ENCODE data around the gene RSAD2. TPM values are rescaled to one million over a fixed set of nuclear protein-coding genes. Genes with fewer than 3 reads are reported as not detected.

The RSAD2 gene
- polyA plus RNA-seq, 4 donors, result 0.81 to 3.7 (median 1.8) TPM

DNA sequence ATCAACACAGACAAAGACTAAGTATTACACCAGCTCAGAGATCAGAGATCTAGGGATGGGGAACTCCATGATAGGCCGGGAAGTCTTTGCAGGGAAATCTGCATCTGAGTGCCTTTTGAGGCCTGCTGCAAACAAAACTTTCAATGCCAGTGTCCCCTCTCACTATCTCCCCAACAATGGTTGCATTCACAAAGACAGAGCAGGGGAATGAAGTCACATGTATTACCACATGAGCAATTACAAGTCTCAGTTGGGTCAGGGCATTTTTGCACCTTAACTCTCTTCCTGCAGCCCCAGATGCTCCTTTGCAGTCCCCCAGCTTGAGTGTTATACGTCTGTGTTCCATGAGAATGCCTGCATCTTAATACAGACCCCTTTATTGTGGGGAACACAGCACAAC is 37.8 kb downstream of the RSAD2 start:
- DNase-seq (no peak), FAIRE-seq (no peak)
- H3K9me3 ChIP-seq (ENCODE audit: control insufficient read depth in 2 of 2, insufficient read depth in 1 of 2, low read depth in 1 of 2, low read length in 1 of 2), result no peaks in the 10 kb centered on the region
- WGBS, 3 donors, result 90 to 95% (median 91%) methylated on average over 2 of the region's 2 CpGs
- no peak overlapping the region for H3K27ac ChIP-seq (ENCODE audit: low read depth in 1 of 3, low read length in 2 of 3)
- H3K4me1 ChIP-seq (ENCODE audit: control insufficient read depth in 3 of 3, insufficient read depth in 2 of 3, low read depth in 1 of 3, low read length in 2 of 3), result peaks cover 0 to 7% (median 0%) of the 10 kb centered on the region in 3 donors
- H3K36me3 ChIP-seq (ENCODE audit: control insufficient read depth in 3 of 3, insufficient read depth in 2 of 3, low read depth in 1 of 3, low read length in 3 of 3), result no peaks in the 10 kb centered on the region
- H3K4me3 ChIP-seq (ENCODE audit: low read depth in 1 of 3, low read length in 3 of 3), result no peak overlapping the region
- peaks cover 0 to 5% (median 0%) of the 10 kb centered on the region in 3 donors for H3K27me3 ChIP-seq (ENCODE audit: control insufficient read depth in 3 of 3, insufficient read depth in 3 of 3, low read length in 3 of 3)

GRCh38 chr2:6916224-6916623 is 38.6 kb downstream of the RSAD2 start:
- H3K36me3 ChIP-seq (ENCODE audit: control insufficient read depth in 3 of 3, insufficient read depth in 2 of 3, low read depth in 1 of 3, low read length in 3 of 3), result no peaks in the 10 kb centered on the region
- H3K4me1 ChIP-seq (ENCODE audit: control insufficient read depth in 3 of 3, insufficient read depth in 2 of 3, low read depth in 1 of 3, low read length in 2 of 3), result peaks cover 0 to 8% (median 0%) of the 10 kb centered on the region in 3 donors
- H3K27ac ChIP-seq (ENCODE audit: low read depth in 1 of 3, low read length in 2 of 3), result no peak overlapping the region
- no peak for DNase-seq
- no peak overlapping the region for H3K4me3 ChIP-seq (ENCODE audit: low read depth in 1 of 3, low read length in 3 of 3)
- H3K27me3 ChIP-seq (ENCODE audit: control insufficient read depth in 3 of 3, insufficient read depth in 3 of 3, low read length in 3 of 3), result peaks cover 0 to 5% (median 0%) of the 10 kb centered on the region in 3 donors
- FAIRE-seq, result no peak
- H3K9me3 ChIP-seq (ENCODE audit: control insufficient read depth in 2 of 2, insufficient read depth in 1 of 2, low read depth in 1 of 2, low read length in 1 of 2), result no peaks in the 10 kb centered on the region
- 81 to 96% (median 92%) methylated on average over 3 of the region's 3 CpGs for WGBS, 3 donors

DNA sequence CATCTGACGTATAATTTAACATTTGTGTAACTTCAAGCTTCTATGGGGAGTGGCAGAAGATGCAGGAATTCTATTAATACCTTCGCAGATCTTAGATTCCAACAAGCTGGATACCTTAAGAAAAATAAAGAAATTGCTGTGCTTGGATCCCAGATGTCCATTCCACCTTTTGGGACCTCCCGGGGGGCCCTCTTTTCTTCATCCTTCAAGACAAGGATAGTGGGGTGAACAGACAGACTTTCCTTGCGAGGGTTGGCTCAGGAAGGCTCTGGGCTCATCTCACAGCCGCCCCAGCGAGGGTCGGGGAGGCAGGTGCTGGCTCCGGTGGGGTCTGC is 39.1 kb downstream of the RSAD2 start:
- Histone ChIP-seq H3K4me1 (ENCODE audit: control insufficient read depth in 3 of 3, insufficient read depth in 2 of 3, low read depth in 1 of 3, low read length in 2 of 3) (peaks cover 0 to 12% (median 0%) of the 10 kb centered on the region in 3 donors), H3K4me3 (ENCODE audit: low read depth in 1 of 3, low read length in 3 of 3) (peak overlapping the region in 1 of 3 donors; percentile 87), H3K27ac (ENCODE audit: low read depth in 1 of 3, low read length in 2 of 3) (no peak overlapping the region), H3K27me3 (ENCODE audit: control insufficient read depth in 3 of 3, insufficient read depth in 3 of 3, low read length in 3 of 3) (peaks cover 0 to 5% (median 0%) of the 10 kb centered on the region in 3 donors), H3K36me3 (ENCODE audit: control insufficient read depth in 3 of 3, insufficient read depth in 2 of 3, low read depth in 1 of 3, low read length in 3 of 3) (no peaks in the 10 kb centered on the region), H3K9me3 (ENCODE audit: control insufficient read depth in 2 of 2, insufficient read depth in 1 of 2, low read depth in 1 of 2, low read length in 1 of 2) (no peaks in the 10 kb centered on the region)
- WGBS, 3 donors, result 39 to 54% (median 47%) methylated on average over 8 of the region's 8 CpGs
- FAIRE-seq (no peak), DNase-seq (no peak)

DNA sequence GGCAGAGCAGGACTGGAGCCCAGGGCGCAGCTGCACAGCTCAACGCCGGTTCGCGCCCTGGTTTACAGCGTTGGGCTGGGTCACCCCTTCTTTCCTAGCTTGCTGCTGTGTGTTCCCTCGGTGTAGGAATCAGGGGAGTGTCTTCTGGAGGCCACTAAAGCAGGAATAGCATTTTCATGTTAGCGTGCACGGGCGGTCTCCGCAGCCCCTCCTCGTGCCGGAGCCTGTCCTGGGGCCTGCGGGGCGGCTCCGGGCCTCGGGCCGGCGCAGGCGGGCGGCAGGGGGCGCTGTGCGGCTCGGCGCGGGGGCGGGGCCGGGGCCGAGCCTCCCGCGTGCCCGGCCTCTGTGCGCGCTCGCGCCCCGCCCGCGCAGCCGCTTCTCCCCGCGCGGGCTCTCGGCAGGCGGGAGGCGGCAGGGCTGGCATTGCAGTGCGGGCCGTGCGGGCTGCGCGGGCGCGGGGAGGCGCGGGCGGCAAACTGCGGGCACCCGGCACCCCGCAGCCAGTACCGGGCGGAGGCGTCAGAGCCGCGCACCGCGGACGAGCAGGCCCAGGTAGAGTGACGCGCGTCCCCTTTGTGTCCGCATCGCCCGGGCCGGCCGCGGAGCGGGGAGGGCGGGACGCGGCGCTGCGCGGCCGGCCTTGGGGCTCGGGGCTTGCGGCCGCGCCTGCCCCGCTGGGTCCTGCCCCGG is 39.6 kb downstream of the RSAD2 start, which contains the start of gene RNF144A:
Gene RNF144A (plus strand): TSS at position 342 of the 690 bp plus-strand sequence. CDS start 79,515 bp downstream, outside the sequence.
- peak within 1 kb of the TSS in 2 of 3 donors; percentile 52 to 61 for H3K27ac ChIP-seq (ENCODE audit: low read depth in 1 of 3, low read length in 2 of 3)
- H3K27me3 ChIP-seq (ENCODE audit: control insufficient read depth in 3 of 3, insufficient read depth in 3 of 3, low read length in 3 of 3), result peaks cover 0 to 5% (median 0%) of the 10 kb centered on the region in 3 donors
- 0 to 3% (median 3%) methylated on average over 39 to 90 of the region's 90 CpGs for WGBS, 3 donors
- H3K9me3 ChIP-seq (ENCODE audit: control insufficient read depth in 2 of 2, insufficient read depth in 1 of 2, low read depth in 1 of 2, low read length in 1 of 2), result no peaks in the 10 kb centered on the region
- no peaks in the 10 kb centered on the region for H3K36me3 ChIP-seq (ENCODE audit: control insufficient read depth in 3 of 3, insufficient read depth in 2 of 3, low read depth in 1 of 3, low read length in 3 of 3)
- FAIRE-seq, result no peak
- peak within 1 kb of the TSS; percentile 41 to 87 (median 73) for H3K4me3 ChIP-seq (ENCODE audit: low read depth in 1 of 3, low read length in 3 of 3)
- DNase-seq, result peak; percentile 56 to 87
- H3K4me1 ChIP-seq (ENCODE audit: control insufficient read depth in 3 of 3, insufficient read depth in 2 of 3, low read depth in 1 of 3, low read length in 2 of 3), result peaks cover 0 to 12% (median 0%) of the 10 kb centered on the region in 3 donors

- DNase-seq (peak in 1 of 2 donors; percentile 25), FAIRE-seq (no peak)
- Histone ChIP-seq H3K4me1 (ENCODE audit: control insufficient read depth in 3 of 3, insufficient read depth in 2 of 3, low read depth in 1 of 3, low read length in 2 of 3) (peaks cover 0 to 12% (median 0%) of the 10 kb centered on the region in 3 donors), H3K27me3 (ENCODE audit: control insufficient read depth in 3 of 3, insufficient read depth in 3 of 3, low read length in 3 of 3) (peaks cover 0 to 5% (median 0%) of the 10 kb centered on the region in 3 donors), H3K4me3 (ENCODE audit: low read depth in 1 of 3, low read length in 3 of 3) (peak overlapping the region; percentile 41 to 87 (median 73)), H3K27ac (ENCODE audit: low read depth in 1 of 3, low read length in 2 of 3) (peak overlapping the region in 2 of 3 donors; percentile 52 to 61), H3K9me3 (ENCODE audit: control insufficient read depth in 2 of 2, insufficient read depth in 1 of 2, low read depth in 1 of 2, low read length in 1 of 2) (no peaks in the 10 kb centered on the region), H3K36me3 (ENCODE audit: control insufficient read depth in 3 of 3, insufficient read depth in 2 of 3, low read depth in 1 of 3, low read length in 3 of 3) (no peaks in the 10 kb centered on the region)
- WGBS, 3 donors, result 1 to 7% (median 1%) methylated on average over 13 to 68 of the region's 68 CpGs
Observed at GRCh38 chr2:6917761-6918421, 40.3 kb downstream of the RSAD2 start.

DNA sequence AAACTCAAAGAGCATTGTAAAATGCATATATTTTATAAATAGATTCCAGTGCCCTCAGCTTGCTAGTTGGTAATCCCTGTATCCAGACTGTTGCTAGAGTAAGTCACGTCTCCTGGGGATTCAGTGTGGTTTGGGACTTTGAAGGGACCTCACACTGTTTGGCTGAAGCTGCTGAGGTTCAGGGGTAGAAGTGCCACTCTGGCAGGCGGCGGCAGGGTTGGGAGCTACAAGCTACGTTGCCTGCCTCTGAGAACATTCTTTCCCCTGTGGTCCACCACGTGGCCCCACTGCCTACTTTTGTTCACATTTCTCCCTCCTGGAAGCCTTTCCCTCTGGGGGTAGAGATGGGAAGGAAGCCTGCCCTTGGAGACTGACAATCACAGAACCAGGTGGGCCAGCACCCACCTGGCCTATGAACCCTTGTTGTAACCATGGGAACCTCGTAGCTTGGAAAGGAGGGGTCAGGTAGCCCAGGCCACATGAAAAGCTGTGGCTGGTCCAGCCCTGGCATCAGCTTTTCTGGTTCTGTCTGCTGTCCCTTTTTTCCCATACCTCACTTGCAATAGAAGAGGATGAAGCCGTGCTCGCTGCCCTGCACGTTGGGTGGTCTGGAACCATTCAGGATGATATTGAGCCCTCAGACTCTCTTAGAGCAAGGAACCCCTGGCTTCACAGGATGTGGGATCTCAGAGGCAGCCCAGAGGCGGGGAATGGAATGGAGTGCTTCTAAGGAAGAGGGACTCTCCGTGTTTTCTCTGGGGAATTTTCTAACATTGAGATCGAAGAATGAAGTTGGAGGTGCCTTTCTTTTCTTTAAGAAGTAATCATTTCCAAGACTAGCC is 42.5 kb downstream of the RSAD2 start:
- no peak for FAIRE-seq
- peaks cover 0 to 12% (median 0%) of the 10 kb centered on the region in 3 donors for H3K4me1 ChIP-seq (ENCODE audit: control insufficient read depth in 3 of 3, insufficient read depth in 2 of 3, low read depth in 1 of 3, low read length in 2 of 3)

GRCh38 chr2:6920743-6921064 is 43.1 kb downstream of the RSAD2 start:
- H3K36me3 ChIP-seq (ENCODE audit: control insufficient read depth in 3 of 3, insufficient read depth in 2 of 3, low read depth in 1 of 3, low read length in 3 of 3), result no peaks in the 10 kb centered on the region
- H3K9me3 ChIP-seq (ENCODE audit: control insufficient read depth in 2 of 2, insufficient read depth in 1 of 2, low read depth in 1 of 2, low read length in 1 of 2), result no peaks in the 10 kb centered on the region
- 66 to 76% (median 74%) methylated on average over 4 of the region's 4 CpGs for WGBS, 3 donors
- H3K4me3 ChIP-seq (ENCODE audit: low read depth in 1 of 3, low read length in 3 of 3), result no peak overlapping the region
- peaks cover 0 to 5% (median 0%) of the 10 kb centered on the region in 3 donors for H3K27me3 ChIP-seq (ENCODE audit: control insufficient read depth in 3 of 3, insufficient read depth in 3 of 3, low read length in 3 of 3)
- DNase-seq (no peak), FAIRE-seq (no peak)
- peaks cover 0 to 12% (median 0%) of the 10 kb centered on the region in 3 donors for H3K4me1 ChIP-seq (ENCODE audit: control insufficient read depth in 3 of 3, insufficient read depth in 2 of 3, low read depth in 1 of 3, low read length in 2 of 3)
- no peak overlapping the region for H3K27ac ChIP-seq (ENCODE audit: low read depth in 1 of 3, low read length in 2 of 3)

More for the DNA sequence above, 42.5 kb downstream of the RSAD2 start:
- WGBS, 3 donors, result 78 to 86% (median 81%) methylated on average over 12 of the region's 12 CpGs
- Histone ChIP-seq H3K27ac (ENCODE audit: low read depth in 1 of 3, low read length in 2 of 3) (no peak overlapping the region), H3K36me3 (ENCODE audit: control insufficient read depth in 3 of 3, insufficient read depth in 2 of 3, low read depth in 1 of 3, low read length in 3 of 3) (no peaks in the 10 kb centered on the region), H3K4me3 (ENCODE audit: low read depth in 1 of 3, low read length in 3 of 3) (no peak overlapping the region), H3K27me3 (ENCODE audit: control insufficient read depth in 3 of 3, insufficient read depth in 3 of 3, low read length in 3 of 3) (peaks cover 0 to 5% (median 0%) of the 10 kb centered on the region in 3 donors), H3K9me3 (ENCODE audit: control insufficient read depth in 2 of 2, insufficient read depth in 1 of 2, low read depth in 1 of 2, low read length in 1 of 2) (no peaks in the 10 kb centered on the region)
- DNase-seq, result no peak

DNA sequence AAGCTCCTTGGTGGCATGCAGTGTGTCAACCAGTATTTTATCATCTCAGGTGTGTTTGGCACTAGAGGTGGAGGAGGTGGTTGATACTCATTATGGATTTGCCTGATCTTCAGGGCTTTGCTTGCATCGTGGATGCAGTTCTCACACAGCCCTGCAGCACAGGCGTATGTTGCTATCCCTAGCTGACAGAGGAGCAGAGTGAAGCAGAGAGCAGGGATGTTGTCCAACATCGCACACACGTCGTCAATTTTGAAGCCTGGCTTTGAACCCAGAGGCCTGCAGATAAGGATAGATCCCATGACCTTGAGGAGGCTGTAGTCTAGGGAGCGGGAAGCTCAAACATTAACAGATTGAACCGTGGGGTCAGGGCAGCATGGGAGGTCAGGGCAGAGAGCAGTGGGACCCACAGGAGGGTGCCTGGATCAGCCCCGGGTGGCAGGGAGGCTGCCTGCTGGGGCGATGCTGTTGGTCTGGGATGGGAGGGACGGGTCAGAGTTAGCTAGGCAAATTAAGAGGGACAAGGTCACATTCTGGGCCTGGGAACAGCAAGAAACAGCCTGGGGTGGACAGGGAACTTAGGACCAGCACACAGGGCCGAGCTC is 43.8 kb downstream of the RSAD2 start:
- Histone ChIP-seq H3K4me1 (ENCODE audit: control insufficient read depth in 3 of 3, insufficient read depth in 2 of 3, low read depth in 1 of 3, low read length in 2 of 3) (peaks cover 0 to 12% (median 0%) of the 10 kb centered on the region in 3 donors), H3K36me3 (ENCODE audit: control insufficient read depth in 3 of 3, insufficient read depth in 2 of 3, low read depth in 1 of 3, low read length in 3 of 3) (no peaks in the 10 kb centered on the region), H3K27me3 (ENCODE audit: control insufficient read depth in 3 of 3, insufficient read depth in 3 of 3, low read length in 3 of 3) (peaks cover 0 to 5% (median 0%) of the 10 kb centered on the region in 3 donors), H3K4me3 (ENCODE audit: low read depth in 1 of 3, low read length in 3 of 3) (no peak overlapping the region), H3K27ac (ENCODE audit: low read depth in 1 of 3, low read length in 2 of 3) (no peak overlapping the region), H3K9me3 (ENCODE audit: control insufficient read depth in 2 of 2, insufficient read depth in 1 of 2, low read depth in 1 of 2, low read length in 1 of 2) (no peaks in the 10 kb centered on the region)
- DNase-seq (peak in 1 of 2 donors; percentile 21), FAIRE-seq (no peak)
- WGBS, 3 donors, result 40 to 61% (median 50%) methylated on average over 11 of the region's 11 CpGs

Data from small intestine (tissue), 7 donors.